NAMALWA (cell line): ENCODE results near the gene RNF26.

Source experiments
- DNase-seq: peaks from one replicate; pipeline ENCODE4 v3.0.0-alpha.2; 2015; ENCODE audit warnings: low spot score

Gene RNF26

DNA sequence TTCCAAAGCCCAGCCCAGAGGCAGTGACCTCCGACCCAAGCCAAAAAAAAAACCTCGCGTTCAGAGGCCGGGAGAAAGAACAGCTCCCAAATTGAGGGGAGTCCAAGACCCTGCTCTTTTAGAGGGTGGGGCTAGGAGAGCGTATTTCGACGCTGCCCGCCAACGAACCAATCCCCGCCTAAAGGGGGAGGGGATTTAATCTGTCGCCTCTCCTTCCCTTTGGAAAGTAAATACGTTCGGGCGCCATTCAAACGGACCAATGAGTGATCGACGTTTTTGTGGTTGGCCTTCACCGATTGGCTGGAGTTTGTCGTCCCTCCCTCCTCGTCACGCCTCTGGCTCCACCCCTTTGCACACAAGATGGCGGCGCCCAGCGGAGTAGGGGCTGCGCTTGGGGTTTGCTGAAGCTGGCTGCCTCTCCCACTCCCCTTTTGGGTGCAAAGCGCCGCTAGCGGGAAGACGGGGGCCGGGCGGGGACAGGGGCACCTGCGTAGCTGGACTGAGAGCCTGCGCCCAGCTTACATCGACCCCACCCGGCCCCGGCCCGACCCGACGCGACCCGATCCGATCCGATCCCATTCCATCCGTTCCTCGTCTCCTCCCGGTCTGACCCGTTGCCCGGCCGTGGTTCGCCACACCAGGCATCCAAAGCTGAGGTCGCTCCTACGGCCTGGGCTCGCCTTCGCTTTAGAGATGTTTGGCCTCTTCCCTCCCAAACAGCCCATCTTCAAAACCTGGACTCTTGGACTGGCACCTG lies at the start of gene RNF26:
RNF26 (plus strand) TSS at position 354 of the 757 bp plus-strand sequence. CDS start 596 bp downstream, outside the sequence.
- DNase-seq = peak; percentile 99

GRCh38 chr11:119285431-119285830 lies 48.9 kb upstream of the RNF26 start:
- no peak for DNase-seq

GRCh38 chr11:119288219-119288618 lies 46.1 kb upstream of the RNF26 start:
- no peak for DNase-seq

DNA sequence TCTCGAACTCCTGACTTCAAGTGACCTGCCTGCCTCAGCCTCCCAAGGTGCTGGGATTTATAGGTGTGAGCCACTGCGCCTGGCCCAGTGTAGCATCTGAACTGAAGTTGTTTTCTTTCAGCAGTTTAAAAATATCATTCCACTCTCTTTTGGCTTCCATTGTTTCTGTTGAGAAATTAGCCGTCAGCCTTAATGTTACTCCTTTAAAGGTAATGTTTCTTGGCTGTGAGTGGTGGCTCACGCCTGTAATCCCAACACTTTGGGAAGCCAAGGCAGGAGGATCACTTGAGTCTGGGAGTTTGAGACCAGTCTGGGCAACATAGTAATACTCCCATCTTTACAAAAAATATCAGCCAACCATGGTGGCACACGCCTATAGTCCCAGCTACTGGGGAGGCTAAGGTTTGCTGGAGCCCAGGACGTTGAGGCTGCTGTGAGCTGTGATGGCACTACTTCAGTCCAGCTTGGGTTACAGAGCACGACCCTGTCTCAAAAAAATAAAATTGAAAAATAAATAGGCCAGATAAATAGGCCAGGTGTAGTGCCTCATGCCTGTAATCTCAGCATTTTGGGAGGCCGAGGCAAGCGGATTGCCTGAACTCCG lies 43.3 kb upstream of the RNF26 start:
- DNase-seq = no peak

- no peak for DNase-seq
Observed at GRCh38 chr11:119293461-119293860, 40.9 kb upstream of the RNF26 start.

- DNase-seq = peak; percentile 31
Observed at GRCh38 chr11:119295178-119295577, 39.1 kb upstream of the RNF26 start.

GRCh38 chr11:119297938-119298337 lies 36.4 kb upstream of the RNF26 start:
- DNase-seq = no peak

DNA sequence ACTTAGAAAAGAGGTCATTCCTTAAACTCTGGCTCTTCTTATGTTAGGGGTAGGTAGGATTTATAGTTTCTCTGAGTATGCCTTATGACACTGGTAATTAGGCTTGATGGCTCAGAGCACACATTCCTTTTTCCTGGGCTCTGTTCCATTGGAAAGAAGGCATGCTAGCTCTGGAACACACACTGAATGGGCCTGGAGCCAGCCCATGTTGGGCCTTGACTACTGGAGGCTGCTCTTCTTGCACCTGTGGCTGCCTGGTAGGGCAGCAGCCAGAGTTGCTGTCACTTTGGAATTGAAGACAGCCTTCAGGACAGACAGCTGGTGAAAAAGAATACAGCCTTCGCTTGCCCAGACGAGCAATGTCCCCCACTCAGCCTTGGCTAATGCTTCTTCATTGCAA lies 35.6 kb upstream of the RNF26 start:
- no peak for DNase-seq

DNA sequence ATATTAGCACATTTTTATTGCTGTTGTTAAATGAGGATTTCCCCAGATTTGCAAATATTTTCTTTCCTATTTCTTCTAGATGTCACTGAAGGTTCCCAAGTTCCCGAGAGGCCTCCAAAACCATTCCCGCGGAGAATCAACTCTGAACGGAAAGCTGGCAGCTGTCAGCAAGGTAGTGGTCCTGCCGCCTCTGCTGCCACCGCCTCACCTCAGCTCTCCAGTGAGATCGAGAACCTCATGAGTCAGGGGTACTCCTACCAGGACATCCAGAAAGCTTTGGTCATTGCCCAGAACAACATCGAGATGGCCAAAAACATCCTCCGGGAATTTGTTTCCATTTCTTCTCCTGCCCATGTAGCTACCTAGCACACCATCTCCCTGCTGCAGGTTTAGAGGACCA lies 34.9 kb upstream of the RNF26 start:
- no peak for DNase-seq

GRCh38 chr11:119300198-119300964 lies 33.9 kb upstream of the RNF26 start:
- DNase-seq = no peak

- no peak for DNase-seq
Observed at GRCh38 chr11:119303227-119303718, 31.1 kb upstream of the RNF26 start.

- DNase-seq = no peak
Observed at GRCh38 chr11:119305556-119306372, 28.6 kb upstream of the RNF26 start.

GRCh38 chr11:119306373-119306890 lies 27.9 kb upstream of the RNF26 start:
- DNase-seq = no peak

DNA sequence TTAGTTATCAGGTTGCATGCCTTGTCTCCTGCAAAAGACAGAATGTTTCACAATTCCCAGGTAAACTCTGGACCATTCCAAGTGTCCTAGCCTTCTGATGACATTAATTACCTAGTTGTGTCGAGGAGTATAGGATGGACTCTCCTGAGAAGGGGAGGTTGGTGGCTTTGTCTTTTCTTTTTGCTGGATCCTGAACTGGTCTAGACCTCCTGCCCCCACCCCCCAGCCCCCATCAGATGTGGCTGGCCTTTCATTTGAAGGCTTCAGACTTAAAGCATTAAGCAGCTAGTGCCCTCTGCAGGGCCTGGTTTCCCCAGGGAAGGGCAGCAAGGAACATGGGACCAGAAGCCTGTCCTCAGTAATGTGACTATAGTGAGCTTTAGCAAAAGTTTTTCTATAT lies 27.1 kb upstream of the RNF26 start:
- no peak for DNase-seq

- no peak for DNase-seq
Observed at GRCh38 chr11:119307974-119308373, 26.4 kb upstream of the RNF26 start.

DNA sequence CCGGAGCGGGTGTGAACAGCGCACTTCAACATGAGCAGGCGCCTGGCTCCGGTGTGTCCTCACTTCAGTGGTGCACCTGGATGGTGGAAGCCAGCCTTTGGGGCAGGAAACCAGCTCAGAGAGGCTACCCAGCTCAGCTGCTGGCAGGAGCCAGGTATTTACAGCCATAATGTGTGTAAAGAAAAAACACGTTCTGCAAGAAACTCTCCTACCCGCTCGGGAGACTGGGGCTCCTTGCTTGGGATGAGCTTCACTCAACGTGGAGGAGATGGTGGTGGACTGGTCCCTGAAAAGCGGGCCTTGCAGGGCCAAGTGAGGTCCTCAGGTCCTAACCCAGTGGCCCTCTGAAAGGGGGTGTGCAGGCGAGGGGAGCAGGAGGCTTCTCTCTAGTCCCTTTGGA lies 24.9 kb upstream of the RNF26 start:
- no peak for DNase-seq

DNA sequence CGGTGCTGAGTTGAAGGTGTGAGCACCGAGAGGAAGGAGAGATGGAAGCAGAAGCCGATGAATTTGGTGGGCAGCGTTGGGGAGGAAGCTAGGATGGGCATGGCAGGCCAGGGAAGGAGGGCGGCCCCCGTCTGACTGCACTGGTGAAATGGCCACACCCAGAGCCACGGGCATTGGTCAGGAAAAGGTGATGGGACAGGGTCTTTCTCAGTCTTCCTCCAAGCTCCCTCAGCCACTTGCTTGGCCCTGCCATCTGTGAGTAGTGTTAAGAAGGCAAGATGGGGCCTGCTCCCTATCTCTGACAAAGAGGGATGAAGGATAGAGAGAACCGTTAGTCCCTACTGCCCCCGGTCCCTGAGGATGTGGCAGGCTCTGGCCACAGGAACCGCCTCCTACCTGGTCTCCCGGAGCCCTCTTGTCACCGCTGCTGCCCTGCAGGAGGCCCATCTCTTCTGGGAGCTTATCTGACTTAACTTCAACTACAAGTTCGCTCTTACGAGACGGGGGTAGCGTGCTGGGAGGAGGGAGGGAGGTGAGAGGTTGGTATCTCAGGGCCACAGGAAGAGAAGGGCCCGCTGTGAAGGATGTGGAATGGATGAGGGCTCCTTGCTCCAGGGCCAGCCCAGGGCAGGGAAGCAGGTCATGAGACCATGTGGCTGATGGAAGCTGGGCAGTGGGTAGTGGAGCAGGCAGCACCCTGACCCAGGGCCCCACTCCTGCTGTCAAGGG lies 24.2 kb upstream of the RNF26 start:
- DNase-seq = no peak

DNA sequence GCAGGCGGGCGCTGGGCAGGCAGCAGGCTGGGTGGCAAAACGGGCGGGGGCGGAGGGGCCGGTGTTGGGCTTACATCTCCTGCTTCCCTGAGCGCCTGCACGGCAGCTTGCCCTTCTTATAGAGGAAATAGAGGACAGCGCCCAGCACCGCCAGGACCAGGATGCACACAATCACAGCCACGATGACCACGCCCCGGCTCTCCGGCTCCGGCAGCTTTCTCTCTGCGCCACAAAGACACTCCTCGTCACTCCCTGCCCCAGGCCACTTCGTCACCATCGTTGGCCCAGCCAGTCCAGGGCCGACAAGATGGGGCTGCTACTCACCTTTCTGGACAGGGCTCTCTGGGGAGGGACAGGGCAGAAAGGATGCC lies 23.7 kb upstream of the RNF26 start:
- no peak for DNase-seq

DNA sequence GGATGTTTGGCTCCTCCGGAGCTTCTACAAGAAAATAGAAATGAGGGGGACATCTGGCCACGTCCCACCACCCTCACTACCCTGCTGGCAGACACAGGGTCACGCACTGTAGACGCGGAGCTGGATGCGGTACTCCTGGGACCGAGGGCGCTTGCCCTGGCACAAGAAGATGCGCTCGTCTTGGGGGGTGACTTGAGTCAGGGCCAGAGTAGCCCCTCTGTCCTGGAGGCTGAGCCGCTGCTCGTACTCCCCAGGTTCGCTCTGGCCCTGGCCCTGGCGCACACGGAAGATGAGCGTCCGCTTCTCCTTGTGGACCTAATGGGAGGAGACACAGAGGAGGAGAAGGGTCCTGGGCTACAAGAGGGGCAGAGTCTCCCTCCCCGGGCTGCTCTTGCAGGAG lies 19.6 kb upstream of the RNF26 start:
- DNase-seq = no peak

DNA sequence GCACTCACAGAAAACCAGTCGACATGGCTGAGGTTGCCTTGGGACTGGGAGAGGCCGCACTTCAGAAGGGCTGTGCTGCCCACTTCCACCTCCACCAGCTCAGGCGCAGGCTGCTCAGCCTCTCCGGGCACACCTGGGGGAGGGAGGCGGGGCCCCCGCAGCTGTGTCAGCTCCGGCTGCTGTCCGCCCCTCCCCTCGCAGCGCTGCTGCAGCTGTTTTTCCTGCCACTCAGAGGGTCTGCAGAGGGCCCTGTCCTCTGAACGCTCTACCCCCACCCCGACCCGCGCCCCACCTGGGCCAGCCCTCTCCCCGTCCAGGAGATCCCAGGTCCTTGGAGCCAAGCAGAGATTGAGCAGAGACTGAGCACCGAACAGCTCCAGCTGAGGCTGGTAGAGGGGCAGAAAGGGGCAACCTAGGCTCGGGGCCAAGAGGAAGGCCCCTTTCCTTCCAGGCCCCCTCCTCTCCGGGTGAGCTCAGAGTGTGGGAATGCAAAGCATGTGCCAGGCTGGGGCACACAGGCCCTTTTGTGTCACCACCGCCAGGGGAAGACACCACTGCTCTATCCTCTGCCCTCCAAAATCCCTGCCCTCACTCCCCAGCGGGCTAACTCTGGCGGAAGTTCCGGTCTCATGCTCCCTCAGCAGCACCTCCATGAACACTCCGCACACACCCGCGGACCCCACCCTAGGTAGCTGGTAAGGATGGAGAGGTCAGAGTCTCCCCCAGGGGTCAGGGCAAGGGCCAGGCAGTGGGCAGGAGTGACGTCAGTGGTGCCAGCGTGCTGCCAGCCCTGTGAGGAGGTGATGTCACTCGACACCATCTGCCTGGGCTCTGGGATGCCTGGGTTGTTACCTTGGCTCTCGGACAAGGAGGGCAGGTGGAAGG lies 19.0 kb upstream of the RNF26 start:
- DNase-seq = peak; percentile 71
